ENCODE data around the gene LMO7. TPM values are rescaled to one million over a fixed set of nuclear protein-coding genes. Genes with fewer than 3 reads are reported as not detected.

Gene LMO7
- total RNA-seq, 1 donor from 2014 or later = 15.2 TPM

DNA sequence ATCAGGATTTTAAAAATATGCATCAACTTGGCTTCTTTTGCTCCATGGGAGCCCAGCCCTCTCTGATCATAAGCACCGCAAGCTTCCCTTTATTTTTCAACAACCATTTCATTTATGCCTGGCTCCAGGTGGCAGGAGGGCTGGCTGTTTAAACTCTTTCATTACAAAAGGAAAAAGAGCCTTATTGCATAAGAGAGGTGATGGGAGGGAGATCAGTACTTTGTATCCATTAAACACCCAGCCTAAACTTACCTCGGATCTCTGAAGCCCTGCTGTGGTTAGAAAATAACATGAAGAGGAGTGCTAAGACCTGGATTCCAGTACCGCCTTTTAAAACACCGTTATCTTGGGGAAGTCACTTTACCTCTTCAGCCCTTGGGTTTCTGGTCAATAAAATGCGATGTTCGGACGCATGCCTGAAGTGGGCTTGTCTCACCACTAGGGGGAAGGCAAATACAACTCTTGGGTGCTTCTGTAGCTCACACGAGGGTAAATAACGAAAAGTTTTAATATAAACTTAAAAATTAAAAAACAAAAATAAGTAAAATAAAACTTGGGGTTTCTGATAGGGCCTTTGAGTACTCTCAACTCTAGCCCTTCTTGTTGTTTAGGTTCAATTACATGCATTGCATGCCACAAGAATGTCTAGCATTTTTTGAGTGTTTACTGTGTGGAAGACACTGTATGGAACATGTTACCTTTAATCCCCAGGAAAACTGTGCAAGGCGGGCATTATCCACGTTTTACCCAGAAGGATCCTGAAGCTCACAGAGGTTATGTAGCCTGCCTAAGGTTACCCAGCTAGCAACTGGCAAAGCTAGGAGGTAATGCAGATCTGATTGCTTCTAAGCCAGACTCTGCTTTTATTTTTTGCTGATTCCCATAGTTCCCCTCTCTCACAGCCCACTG, 240.3 kb downstream of the LMO7 start:
- intact Hi-C loops (cut with micrococcal nuclease) = loop anchor here (1.0 to 10.0 kb wide), 6 partner anchors 141 to 1104 kb away; partner anchors contain the start of gene TBC1D4

DNA sequence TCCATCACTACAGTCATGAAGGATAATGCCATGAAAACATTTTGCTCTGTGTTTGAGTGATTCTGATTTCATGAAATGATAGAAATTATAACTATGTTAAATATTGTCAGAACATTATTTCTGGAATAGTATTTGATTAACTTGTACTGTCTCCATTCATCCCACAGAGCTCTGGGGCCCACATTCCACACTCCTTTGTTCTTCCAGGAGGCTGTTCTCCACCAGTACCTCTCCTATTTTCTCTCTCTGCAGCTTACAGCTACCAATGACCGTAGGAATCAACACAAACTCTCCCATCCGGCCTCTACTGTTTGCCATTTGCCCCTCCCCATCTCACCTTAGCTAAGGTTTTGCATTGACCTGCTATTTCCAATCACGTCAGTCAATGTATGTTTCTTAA, 240.9 kb downstream of the LMO7 start:
- intact Hi-C loops (cut with micrococcal nuclease) = loop anchor here (10.0 kb wide), 1 partner anchor 392 kb away; the partner anchor contains the start of gene TBC1D4

- intact Hi-C loops (cut with micrococcal nuclease) = loop anchor here (10.0 kb wide), 1 partner anchor 395 kb away; the partner anchor contains the start of gene TBC1D4
Measured at GRCh38 chr13:75879656-75880055, 243.5 kb downstream of the LMO7 start.

GRCh38 chr13:75881109-75881775, 245.1 kb downstream of the LMO7 start:
- intact Hi-C loops (cut with micrococcal nuclease) = no loop called here

DNA sequence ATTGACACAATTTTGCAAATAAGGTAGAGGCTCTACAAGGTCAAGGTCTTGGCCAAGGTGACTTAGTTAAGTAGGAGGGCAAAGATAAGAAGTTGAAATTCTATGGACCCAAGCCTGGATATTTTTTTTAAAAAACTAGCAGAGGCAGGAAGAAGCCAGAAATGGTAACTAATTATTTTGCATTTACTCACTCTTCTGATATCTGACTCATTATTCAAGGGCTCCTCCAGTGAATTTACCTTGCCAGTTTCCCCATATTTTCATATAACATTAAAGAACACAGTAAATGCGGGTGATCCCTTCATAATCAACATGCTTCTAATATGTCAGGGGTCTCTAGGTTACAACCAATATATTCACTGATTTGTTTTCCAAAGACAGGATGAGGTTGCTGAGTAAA, 246.1 kb downstream of the LMO7 start:
- intact Hi-C loops (cut with micrococcal nuclease) = no loop called here

DNA sequence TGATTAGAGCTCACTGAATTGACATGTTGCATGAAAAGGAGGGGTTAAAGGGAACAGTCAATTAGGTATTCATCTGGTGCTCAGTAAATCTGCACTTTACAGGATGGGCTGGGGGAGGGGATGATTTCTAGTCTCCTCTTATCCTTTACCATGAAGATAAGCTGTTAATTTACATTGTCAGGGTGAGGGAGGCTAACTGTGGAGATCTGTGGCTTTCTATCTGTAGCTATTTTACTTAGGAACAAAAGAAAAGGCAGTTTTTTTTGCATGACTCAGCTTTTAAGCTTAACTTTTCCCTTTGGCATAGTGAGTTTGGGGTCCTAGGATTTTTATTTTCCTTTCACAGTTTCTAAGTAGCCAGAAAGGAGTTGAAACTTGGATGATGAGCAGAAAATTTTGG, 253.3 kb downstream of the LMO7 start:
- intact Hi-C loops (cut with micrococcal nuclease) = no loop called here

DNA sequence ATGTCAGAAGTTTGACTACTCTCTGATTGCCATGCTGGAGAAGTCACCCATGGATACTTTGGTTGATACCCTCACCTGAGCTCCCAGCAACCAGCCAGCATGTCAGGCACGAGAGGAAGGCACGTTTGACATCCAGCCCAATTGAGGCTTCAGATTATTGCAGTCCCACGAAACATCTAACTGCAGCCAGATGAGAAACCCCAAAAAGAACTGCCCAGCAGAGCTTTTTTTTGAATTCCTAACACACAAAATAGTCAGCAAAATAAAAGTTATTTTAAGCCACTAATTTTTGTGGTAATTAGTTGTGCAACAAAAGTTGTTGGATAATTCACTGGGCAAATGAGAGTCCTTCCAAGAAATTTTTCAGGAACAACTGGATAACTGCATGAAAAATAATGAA, 259.0 kb downstream of the LMO7 start:
- intact Hi-C loops (cut with micrococcal nuclease) = no loop called here

DNA sequence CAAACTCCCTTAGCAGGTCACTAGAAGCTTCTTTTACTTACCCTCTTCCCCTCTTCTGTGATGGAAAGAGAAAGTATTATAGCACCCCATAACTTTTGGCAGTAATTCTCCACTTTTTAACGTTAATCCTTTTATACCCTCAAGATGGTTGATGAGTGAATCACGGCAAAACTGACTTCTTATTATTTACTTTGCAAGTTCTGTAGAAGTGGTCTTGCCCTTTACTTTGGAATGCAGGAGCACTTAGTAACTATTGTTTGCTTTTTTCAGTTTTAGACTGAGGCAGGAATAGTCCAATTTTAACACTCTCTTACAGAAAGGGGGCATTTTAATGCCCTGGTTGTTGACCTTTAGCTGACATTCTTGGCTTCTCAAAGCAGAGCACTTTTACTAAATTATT, 260.1 kb downstream of the LMO7 start:
- intact Hi-C loops (cut with micrococcal nuclease) = no loop called here

DNA sequence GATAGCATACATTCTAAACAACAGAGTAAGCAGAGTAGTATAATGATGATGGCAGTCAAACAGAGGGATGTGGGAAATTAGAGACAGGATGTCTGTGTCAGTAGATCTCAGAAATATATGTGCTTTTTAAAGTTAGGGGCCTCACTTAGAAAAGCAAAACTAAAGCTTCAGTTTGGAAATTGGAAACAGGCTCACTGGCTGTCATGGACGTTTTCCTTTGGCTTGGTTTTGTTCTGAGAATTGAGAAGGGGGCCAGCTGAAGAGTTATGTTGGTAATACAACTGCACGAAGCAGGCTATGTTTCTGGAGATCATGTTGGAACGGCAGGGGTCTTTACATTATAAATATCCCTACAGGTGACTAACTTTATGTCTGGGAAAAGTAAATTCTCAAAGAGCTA, 261.3 kb downstream of the LMO7 start:
- intact Hi-C loops (cut with micrococcal nuclease) = no loop called here

- intact Hi-C loops (cut with micrococcal nuclease) = no loop called here
Measured at GRCh38 chr13:75901501-75901900, 265.4 kb downstream of the LMO7 start.

DNA sequence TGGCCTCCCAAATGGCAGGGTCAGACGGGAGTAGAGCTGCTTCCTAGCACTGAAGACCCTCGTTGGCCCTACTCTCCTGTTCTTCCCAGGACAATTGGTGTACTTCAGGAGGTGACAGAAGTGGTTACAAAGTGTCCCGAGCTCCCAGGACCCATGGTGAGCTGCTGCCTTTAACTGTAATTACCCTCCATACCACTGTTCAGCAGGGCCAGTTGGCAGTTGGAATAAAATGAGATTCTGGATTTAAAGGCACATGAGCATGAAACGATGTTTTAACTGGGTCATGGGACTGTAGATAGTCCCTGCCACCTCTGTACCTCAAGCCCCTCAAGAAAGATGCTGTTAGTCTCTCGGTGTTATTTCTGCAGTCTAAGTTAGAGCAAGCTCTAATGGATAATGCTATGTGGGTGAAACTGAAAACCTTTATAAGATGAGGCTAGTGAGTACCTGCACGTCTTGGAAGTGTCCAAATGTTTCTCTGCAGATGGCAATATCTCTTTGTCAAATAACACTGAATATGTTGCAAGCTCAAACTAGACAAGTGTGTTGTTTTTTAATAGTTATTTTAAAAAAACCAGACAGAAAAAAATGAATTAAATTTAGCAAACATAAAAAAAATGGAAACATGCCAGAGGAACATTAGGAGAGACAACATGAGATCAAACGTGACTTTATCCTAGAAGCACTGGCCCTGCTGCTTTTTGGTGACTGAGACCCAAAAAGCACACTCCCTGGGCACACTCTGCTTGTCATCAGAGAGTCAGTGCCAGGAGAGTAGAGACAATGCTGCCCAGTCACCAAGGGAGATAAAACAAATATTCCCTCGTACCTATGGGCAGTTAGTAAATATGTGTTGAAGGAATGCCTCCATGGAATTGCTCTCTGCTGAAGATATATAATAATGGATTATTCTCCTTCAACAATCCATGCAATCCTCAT, 266.3 kb downstream of the LMO7 start:
- intact Hi-C loops (cut with micrococcal nuclease) = no loop called here

DNA sequence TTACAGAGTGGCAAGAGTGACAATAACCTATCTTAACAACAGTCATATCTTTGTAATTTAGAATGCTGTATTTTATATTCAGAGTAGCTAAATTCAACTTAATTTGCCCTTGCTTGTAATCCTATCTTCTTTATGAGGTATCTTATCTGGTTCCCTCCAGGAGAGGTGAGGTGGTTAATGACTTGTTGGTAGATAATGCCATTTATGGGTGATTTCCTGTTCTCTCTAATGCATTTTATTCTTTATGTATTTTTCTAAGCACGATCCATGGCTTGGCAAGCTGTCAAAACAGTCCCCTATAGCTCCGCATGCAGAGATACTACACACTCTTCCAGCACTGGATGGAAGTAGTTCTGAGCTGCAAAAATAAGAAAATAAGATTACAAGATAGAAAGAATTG, 267.9 kb downstream of the LMO7 start:
- intact Hi-C loops (cut with micrococcal nuclease) = no loop called here

DNA sequence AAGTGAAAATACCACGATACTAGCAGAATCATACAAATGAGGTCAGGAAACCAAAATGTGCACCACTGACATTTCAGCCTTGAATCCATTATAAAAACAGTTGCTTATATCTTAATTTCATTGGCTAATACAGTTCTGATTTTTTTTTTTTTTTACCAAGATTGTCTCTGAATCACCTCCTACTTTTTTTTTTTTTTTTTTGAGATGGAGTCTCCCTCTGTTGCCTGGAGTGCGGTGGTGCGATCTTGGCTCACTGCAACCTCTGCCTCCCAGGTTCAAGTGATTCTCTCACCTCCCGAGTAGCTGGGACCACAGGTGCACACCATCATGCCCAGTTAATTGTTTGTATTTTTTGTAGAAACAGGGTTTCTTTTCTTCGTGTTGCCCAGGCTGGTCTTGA, 270.2 kb downstream of the LMO7 start:
- intact Hi-C loops (cut with micrococcal nuclease) = no loop called here

DNA sequence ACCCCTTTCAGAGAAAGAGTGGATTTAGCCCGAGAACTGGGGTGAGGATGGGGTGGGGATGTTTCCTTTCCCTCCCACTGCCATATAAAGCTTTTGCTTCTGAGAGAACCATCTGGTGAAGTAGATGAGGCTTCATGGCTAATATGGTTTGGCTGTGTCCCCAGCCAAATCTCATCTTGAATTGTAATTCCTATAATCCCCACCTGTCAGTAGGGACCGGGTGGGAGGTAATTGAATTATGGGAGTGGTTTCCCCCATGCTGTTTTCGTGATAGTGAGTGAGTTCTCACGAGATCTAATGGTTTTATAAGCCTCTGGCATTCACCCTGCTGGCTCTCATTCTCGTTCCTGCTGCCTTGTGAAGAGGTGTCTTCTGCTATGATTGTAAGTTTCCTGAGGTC, 270.9 kb downstream of the LMO7 start:
- intact Hi-C loops (cut with micrococcal nuclease) = no loop called here

GRCh38 chr13:75908141-75908540, 272.0 kb downstream of the LMO7 start:
- intact Hi-C loops (cut with micrococcal nuclease) = no loop called here

Other genes starting within 250 kb of the LMO7 start
- 9.1 and 11.9 TPM in 2 replicates for gene TBC1D4, start 154.2 kb upstream of the LMO7 start, total RNA-seq
- gene COMMD6, start 98.5 kb upstream of the LMO7 start, total RNA-seq = 112 and 124 TPM in 2 replicates
- gene UCHL3, start 86.5 kb upstream of the LMO7 start, total RNA-seq = 32.7 and 39.1 TPM in 2 replicates